Measurements from ENCODE around the gene CACNB2.

DNA sequence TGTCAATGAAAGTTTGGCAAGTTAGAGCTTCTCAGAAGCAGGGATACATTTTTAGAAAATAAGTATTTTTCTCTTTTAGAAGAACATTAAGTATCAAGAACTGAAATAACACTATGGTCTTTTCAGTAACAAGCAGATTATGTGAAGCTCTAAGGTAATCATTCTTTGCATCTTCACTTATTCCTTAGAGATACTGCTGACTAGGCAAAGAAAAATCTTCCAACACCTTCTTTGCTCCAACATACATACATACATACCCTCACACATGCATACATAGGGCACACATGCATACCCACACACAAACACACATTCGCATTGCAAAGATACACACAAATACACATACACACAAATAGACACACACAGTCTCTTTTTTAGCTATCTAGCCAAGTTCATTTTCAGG is 37.8 kb upstream of the CACNB2 start:
- TF ChIP-seq POLR2AphosphoS5 (IDR thresholded peaks at IDR 0.05; ENCODE audit: low read depth, low read length) (no peak), CTCF (IDR thresholded peaks at IDR 0.05) (no peak), TCF7L2 (IDR thresholded peaks at IDR 0.05; ENCODE audit: low read depth, low read length) (no peak)
- TF ChIP-seq, protein P1, sequence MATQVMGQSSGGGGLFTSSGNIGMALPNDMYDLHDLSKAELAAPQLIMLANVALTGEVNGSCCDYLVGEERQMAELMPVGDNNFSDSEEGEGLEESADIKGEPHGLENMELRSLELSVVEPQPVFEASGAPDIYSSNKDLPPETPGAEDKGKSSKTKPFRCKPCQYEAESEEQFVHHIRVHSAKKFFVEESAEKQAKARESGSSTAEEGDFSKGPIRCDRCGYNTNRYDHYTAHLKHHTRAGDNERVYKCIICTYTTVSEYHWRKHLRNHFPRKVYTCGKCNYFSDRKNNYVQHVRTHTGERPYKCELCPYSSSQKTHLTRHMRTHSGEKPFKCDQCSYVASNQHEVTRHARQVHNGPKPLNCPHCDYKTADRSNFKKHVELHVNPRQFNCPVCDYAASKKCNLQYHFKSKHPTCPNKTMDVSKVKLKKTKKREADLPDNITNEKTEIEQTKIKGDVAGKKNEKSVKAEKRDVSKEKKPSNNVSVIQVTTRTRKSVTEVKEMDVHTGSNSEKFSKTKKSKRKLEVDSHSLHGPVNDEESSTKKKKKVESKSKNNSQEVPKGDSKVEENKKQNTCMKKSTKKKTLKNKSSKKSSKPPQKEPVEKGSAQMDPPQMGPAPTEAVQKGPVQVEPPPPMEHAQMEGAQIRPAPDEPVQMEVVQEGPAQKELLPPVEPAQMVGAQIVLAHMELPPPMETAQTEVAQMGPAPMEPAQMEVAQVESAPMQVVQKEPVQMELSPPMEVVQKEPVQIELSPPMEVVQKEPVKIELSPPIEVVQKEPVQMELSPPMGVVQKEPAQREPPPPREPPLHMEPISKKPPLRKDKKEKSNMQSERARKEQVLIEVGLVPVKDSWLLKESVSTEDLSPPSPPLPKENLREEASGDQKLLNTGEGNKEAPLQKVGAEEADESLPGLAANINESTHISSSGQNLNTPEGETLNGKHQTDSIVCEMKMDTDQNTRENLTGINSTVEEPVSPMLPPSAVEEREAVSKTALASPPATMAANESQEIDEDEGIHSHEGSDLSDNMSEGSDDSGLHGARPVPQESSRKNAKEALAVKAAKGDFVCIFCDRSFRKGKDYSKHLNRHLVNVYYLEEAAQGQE (IDR thresholded peaks at IDR 0.05; ENCODE audit: insufficient read depth in 1 of 2, low read depth in 2 of 2, low read length in 1 of 2): no peak

All from Panc1 (cell line).